Gastroesophageal sphincter (tissue), 4 donors: ENCODE measurements around the gene TMEM116. TPM values are rescaled to one million over a fixed set of nuclear protein-coding genes. Genes with fewer than 3 reads are reported as not detected.
"Not testable (repeated sequence)": the region's sequence is repeated elsewhere in the genome, so short reads cannot be mapped to it uniquely, and the experiment has no call there.

ENCODE experiments used
- ATAC-seq: fragments of 150-250 bp; one replicate; pipeline ENCODE4 v1.9.1; 2016; ENCODE audit warnings: mild to moderate bottlenecking, moderate library complexity
- H3K27ac ChIP-seq, 4 donors: fragments of 200-600 bp; sonication (generic) in 3 of 4; 1 replicate in 3 of 4; 2 replicates in 1 of 4; pipeline ENCODE4 v1.5.1; 2016 to 2019
- H3K27me3 ChIP-seq: fragments of 200-600 bp; sonication (generic); one replicate; pipeline ENCODE4 v1.5.1; 2019
- H3K36me3 ChIP-seq, 2 donors: fragments of 200-600 bp; sonication (generic); one replicate each; pipeline ENCODE4 v1.5.1; 2019; ENCODE audit warnings: control low read depth in 1 of 2
- H3K4me1 ChIP-seq, 3 donors: fragments of 200-600 bp; sonication (generic); 1 replicate in 2 of 3; 2 replicates in 1 of 3; pipeline ENCODE4 v1.5.1; 2016 to 2019; ENCODE audit warnings: control low read depth in 2 of 3
- H3K4me3 ChIP-seq, 2 donors: fragments of 200-600 bp; sonication (generic); one replicate each; pipeline ENCODE4 v1.5.1; 2019; ENCODE audit warnings: mild to moderate bottlenecking in 1 of 2, moderate library complexity in 1 of 2
- H3K9me3 ChIP-seq, 3 donors: fragments of 200-600 bp; sonication (generic); one replicate each; pipeline ENCODE4 v1.5.1; 2017 to 2019; ENCODE audit warnings: control low read depth in 2 of 3
- CTCF ChIP-seq, 4 experiments: fragments of 200-600 bp in 2 of 4; fragments of 450-650 bp in 2 of 4; sonication (generic) in 1 of 4; IDR thresholded peaks; one replicate each; pipeline ENCODE4 v1.5.1; 2017 to 2019; ENCODE audit warnings: antibody characterized with exemption in 4 of 4, mild to moderate bottlenecking in 2 of 4, moderate library complexity in 2 of 4
- EP300 ChIP-seq: sonication (generic); formaldehyde crosslinking; IDR thresholded peaks from one replicate; pipeline ENCODE4 v1.6.1; 2017; ENCODE audit warnings: antibody characterized with exemption, mild to moderate bottlenecking
- POLR2A ChIP-seq, 2 donors: fragments of 450-650 bp; IDR thresholded peaks; one replicate each; pipeline ENCODE4 v1.6.1; 2017; ENCODE audit warnings: antibody characterized with exemption in 2 of 2, mild to moderate bottlenecking in 2 of 2, moderate library complexity in 1 of 2
- POLR2AphosphoS5 ChIP-seq: sonication (generic); formaldehyde crosslinking; IDR thresholded peaks from one replicate; pipeline ENCODE4 v1.6.1; 2017; ENCODE audit warnings: antibody characterized with exemption
- WGBS, 2 donors: methylation state at CpG; one replicate each; pipeline ENCODE4 v1.1.5; 2018; ENCODE audit warnings: low coverage in 1 of 2; 5-methylcytosine and 5-hydroxymethylcytosine counted together
- total RNA-seq, 4 donors: library from RNA; depleted of rRNA; stranded (reverse); fragments of >200 nt; gene quantifications; one replicate each; pipeline ENCODE4 v1.1.0, GENCODE V29; 2016

Gene TMEM116
- total RNA-seq, 4 donors from 2014 or later = 6.4 to 11.4 (median 6.7) TPM

DNA sequence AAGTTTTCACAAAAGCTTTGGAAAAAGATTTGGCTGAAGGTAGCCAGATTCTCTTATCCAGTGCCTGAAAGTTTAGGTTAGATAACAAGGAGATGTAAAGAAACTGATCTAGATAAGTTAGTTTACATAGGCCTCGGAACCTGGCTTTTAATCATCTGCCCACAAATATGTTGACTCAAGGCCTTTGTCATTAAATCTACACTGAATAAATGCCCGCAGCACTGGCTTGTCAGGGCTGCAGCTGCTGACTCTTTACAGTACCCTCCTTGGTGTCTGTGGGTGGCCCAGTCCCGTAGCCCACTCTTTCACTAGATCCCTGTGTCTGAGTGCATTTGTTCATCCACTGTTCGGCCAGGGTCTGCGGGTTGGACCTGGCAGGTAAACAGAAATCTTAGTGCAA lies 58.0 kb downstream of the TMEM116 start:
- 85 to 92% methylated on average over 2 to 4 of the region's 5 CpGs for WGBS, 2 donors
- Histone ChIP-seq H3K9me3 (no peaks in the 10 kb centered on the region), H3K36me3 (no peaks in the 10 kb centered on the region)

DNA sequence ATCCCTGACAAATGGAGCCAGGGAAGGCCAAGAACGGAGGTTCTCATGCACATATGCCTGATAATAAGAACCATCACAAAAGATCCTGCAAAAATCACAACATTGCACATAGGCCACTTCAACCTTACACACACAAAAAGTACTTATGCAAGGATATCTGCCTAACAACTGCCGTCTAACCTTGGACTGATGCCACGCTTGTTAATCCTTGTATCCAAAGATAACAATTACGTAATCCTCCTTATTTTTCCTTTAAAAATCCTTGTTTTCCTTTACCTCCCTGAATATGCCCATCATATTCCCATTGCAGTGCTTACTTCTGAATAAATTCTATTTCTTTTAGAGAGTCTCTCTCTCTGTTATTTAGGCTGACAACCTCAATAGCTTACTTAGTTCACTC lies 59.5 kb downstream of the TMEM116 start:
- no peaks in the 10 kb centered on the region for H3K4me1 ChIP-seq

More for the DNA sequence above, 58.0 kb downstream of the TMEM116 start:
- no peaks in the 10 kb centered on the region for H3K4me1 ChIP-seq
- no peaks in the 10 kb centered on the region for H3K27me3 ChIP-seq
- H3K4me3 ChIP-seq = no peak overlapping the region
- no peak for TF ChIP-seq POLR2A (IDR thresholded peaks at IDR 0.05)
- TF ChIP-seq CTCF (IDR thresholded peaks at IDR 0.05) = no peak
- TF ChIP-seq EP300 = no peak
- TF ChIP-seq POLR2AphosphoS5 = no peak
- no peak for ATAC-seq
- no peak overlapping the region for H3K27ac ChIP-seq

GRCh38 chr12:111952084-111952787 lies 60.7 kb downstream of the TMEM116 start:
- H3K27me3 ChIP-seq, H3K36me3 ChIP-seq, H3K4me3 ChIP-seq, H3K4me1 ChIP-seq, H3K9me3 ChIP-seq, H3K27ac ChIP-seq, ATAC-seq: not testable (repeated sequence)
- 92 to 100% methylated on average over 2 to 4 of the region's 4 CpGs for WGBS, 2 donors

More for the DNA sequence above, 59.5 kb downstream of the TMEM116 start:
- no peak overlapping the region for H3K4me3 ChIP-seq
- no peak for ATAC-seq
- no peak overlapping the region for H3K27ac ChIP-seq
- TF ChIP-seq POLR2A (IDR thresholded peaks at IDR 0.05) = no peak
- TF ChIP-seq POLR2AphosphoS5 = no peak
- TF ChIP-seq CTCF (IDR thresholded peaks at IDR 0.05) = no peak
- no peak for TF ChIP-seq EP300
- H3K36me3 ChIP-seq = no peaks in the 10 kb centered on the region
- H3K27me3 ChIP-seq = no peaks in the 10 kb centered on the region
- 72 to 75% methylated on average over 4 of the region's 4 CpGs for WGBS, 2 donors
- no peaks in the 10 kb centered on the region for H3K9me3 ChIP-seq

DNA sequence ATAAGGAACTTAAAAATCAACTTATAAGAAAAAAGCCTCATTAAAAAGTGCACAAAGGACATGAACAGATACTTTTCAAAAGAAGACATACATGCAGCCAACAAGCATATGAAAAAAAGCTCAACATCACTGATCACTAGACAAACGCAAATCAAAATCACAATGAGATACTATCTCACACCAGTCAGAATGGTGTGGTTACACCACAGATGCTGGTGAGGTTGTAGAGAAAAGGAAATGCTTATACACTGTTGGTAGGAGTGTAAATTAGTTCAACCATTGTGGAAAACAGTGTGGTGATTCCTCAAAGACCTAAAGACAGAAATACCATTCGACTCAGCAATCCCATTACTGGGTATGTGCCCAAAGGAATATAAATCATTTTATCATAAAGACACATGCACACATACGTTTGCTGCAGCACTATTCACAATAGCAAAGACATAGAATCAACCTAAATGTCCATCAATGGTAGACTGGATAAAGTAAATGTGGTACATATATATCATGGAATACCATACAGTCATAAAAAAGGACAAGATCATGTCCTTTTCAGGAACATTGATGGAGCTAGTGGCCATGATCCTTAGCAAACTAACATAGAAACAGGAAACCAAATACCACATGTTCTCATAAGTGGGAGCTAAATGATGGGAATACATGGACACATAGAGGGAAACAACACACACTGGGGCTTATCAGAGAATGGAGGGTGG lies 61.8 kb downstream of the TMEM116 start:
- not testable (repeated sequence) for H3K27ac ChIP-seq, H3K36me3 ChIP-seq, ATAC-seq, H3K9me3 ChIP-seq, H3K4me1 ChIP-seq, H3K4me3 ChIP-seq, H3K27me3 ChIP-seq
- 66 to 76% methylated on average over 3 of the region's 3 CpGs for WGBS, 2 donors

DNA sequence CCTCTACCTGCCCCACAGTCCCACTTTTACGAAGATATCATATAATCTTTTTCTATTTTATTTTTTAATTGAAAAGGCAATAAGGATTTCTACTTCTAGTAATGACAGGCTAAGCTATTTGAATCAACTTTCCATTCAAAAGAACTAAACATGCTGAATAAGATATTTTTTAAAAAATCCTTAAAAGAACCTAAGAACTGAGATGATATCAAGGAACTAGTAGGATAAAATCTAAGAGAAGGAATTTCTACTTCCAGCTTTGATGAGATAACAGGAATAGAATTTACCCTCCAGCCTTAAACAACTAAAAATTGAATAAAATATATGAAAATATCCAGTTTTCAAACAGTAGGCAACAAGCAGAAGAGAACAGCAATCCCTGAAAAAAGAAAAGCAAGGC lies 69.0 kb downstream of the TMEM116 start:
- no peak overlapping the region for H3K4me3 ChIP-seq
- no peaks in the 10 kb centered on the region for H3K9me3 ChIP-seq
- no peak for ATAC-seq
- peaks cover 0 to 7% (median 0%) of the 10 kb centered on the region in 3 donors for H3K4me1 ChIP-seq
- TF ChIP-seq EP300 (no peak), CTCF (IDR thresholded peaks at IDR 0.05) (no peak), POLR2AphosphoS5 (no peak), POLR2A (IDR thresholded peaks at IDR 0.05) (no peak)
- H3K27me3 ChIP-seq = no peaks in the 10 kb centered on the region
- WGBS, 2 donors = 88 to 100% methylated on average over 1 of the region's 1 CpG
- no peak overlapping the region for H3K27ac ChIP-seq
- H3K36me3 ChIP-seq = no peaks in the 10 kb centered on the region

- Histone ChIP-seq H3K9me3 (no peaks in the 10 kb centered on the region), H3K27ac (no peak overlapping the region), H3K27me3 (no peaks in the 10 kb centered on the region), H3K4me3 (no peak overlapping the region), H3K4me1 (peaks cover 0 to 11% (median 3%) of the 10 kb centered on the region in 3 donors), H3K36me3 (no peaks in the 10 kb centered on the region)
- 40 to 42% methylated on average over 2 to 3 of the region's 5 CpGs for WGBS, 2 donors
- no peak for TF ChIP-seq POLR2AphosphoS5
- ATAC-seq = no peak
Observed at GRCh38 chr12:111942557-111942956, 70.4 kb downstream of the TMEM116 start.
